ENCODE measurements around the gene ARHGAP32. TPM values are rescaled to one million over a fixed set of nuclear protein-coding genes. Genes with fewer than 3 reads are reported as not detected.

The ARHGAP32 gene
- 0.84 and 3.9 TPM in 2 replicates for total RNA-seq (2014; rRNA removed; shearing (Covaris generic); ENCODE audit: low replicate concordance)

- in situ Hi-C loops (cut with HindIII; ENCODE audit: low pct_unique_long_range_greater_than_20kb, low sequenced_read_pairs) = no loop called here
- DNase-seq (ENCODE audit: low read depth) = no peak
These were observed at the start of gene ARHGAP32 for GRCh38 chr11:129192150-129192549. ARHGAP32 (minus strand) TSS chr11:129192325; CDS start chr11:129192198, 127 bp downstream.

GRCh38 chr11:129239207-129239606 lies 47.1 kb upstream of the ARHGAP32 start:
- in situ Hi-C loops (cut with HindIII; ENCODE audit: low pct_unique_long_range_greater_than_20kb, low sequenced_read_pairs) = no loop called here
- no peak for DNase-seq (ENCODE audit: low read depth)

GRCh38 chr11:129237880-129238638 lies 45.9 kb upstream of the ARHGAP32 start:
- in situ Hi-C loops (cut with HindIII; ENCODE audit: low pct_unique_long_range_greater_than_20kb, low sequenced_read_pairs) = no loop called here
- no peak for DNase-seq (ENCODE audit: low read depth)

- DNase-seq (ENCODE audit: low read depth) = no peak
- in situ Hi-C loops (cut with HindIII; ENCODE audit: low pct_unique_long_range_greater_than_20kb, low sequenced_read_pairs) = no loop called here
These were observed 45.3 kb upstream of the ARHGAP32 start for GRCh38 chr11:129237456-129237855.

- DNase-seq (ENCODE audit: low read depth) = no peak
- in situ Hi-C loops (cut with HindIII; ENCODE audit: low pct_unique_long_range_greater_than_20kb, low sequenced_read_pairs) = no loop called here
These were observed 44.7 kb upstream of the ARHGAP32 start for GRCh38 chr11:129236850-129237249.

- in situ Hi-C loops (cut with HindIII; ENCODE audit: low pct_unique_long_range_greater_than_20kb, low sequenced_read_pairs) = no loop called here
- DNase-seq (ENCODE audit: low read depth) = no peak
These were observed 42.9 kb upstream of the ARHGAP32 start for GRCh38 chr11:129234978-129235377.

- no peak for DNase-seq (ENCODE audit: low read depth)
- in situ Hi-C loops (cut with HindIII; ENCODE audit: low pct_unique_long_range_greater_than_20kb, low sequenced_read_pairs) = no loop called here
These were observed 37.9 kb upstream of the ARHGAP32 start for GRCh38 chr11:129230006-129230405.

GRCh38 chr11:129226207-129226798 lies 34.2 kb upstream of the ARHGAP32 start:
- in situ Hi-C loops (cut with HindIII; ENCODE audit: low pct_unique_long_range_greater_than_20kb, low sequenced_read_pairs) = no loop called here
- DNase-seq (ENCODE audit: low read depth) = no peak

GRCh38 chr11:129225190-129225589 lies 33.1 kb upstream of the ARHGAP32 start:
- DNase-seq (ENCODE audit: low read depth) = no peak
- in situ Hi-C loops (cut with HindIII; ENCODE audit: low pct_unique_long_range_greater_than_20kb, low sequenced_read_pairs) = no loop called here

GRCh38 chr11:129224538-129224937 lies 32.4 kb upstream of the ARHGAP32 start:
- in situ Hi-C loops (cut with HindIII; ENCODE audit: low pct_unique_long_range_greater_than_20kb, low sequenced_read_pairs) = no loop called here
- DNase-seq (ENCODE audit: low read depth) = no peak

GRCh38 chr11:129223701-129224149 lies 31.6 kb upstream of the ARHGAP32 start:
- no peak for DNase-seq (ENCODE audit: low read depth)
- in situ Hi-C loops (cut with HindIII; ENCODE audit: low pct_unique_long_range_greater_than_20kb, low sequenced_read_pairs) = no loop called here

GRCh38 chr11:129223260-129223659 lies 31.1 kb upstream of the ARHGAP32 start:
- no peak for DNase-seq (ENCODE audit: low read depth)
- in situ Hi-C loops (cut with HindIII; ENCODE audit: low pct_unique_long_range_greater_than_20kb, low sequenced_read_pairs) = no loop called here

- in situ Hi-C loops (cut with HindIII; ENCODE audit: low pct_unique_long_range_greater_than_20kb, low sequenced_read_pairs) = no loop called here
- DNase-seq (ENCODE audit: low read depth) = no peak
These were observed 30.0 kb upstream of the ARHGAP32 start for GRCh38 chr11:129222158-129222557.

GRCh38 chr11:129215506-129216245 lies 23.6 kb upstream of the ARHGAP32 start:
- in situ Hi-C loops (cut with HindIII; ENCODE audit: low pct_unique_long_range_greater_than_20kb, low sequenced_read_pairs) = no loop called here

GRCh38 chr11:129214710-129215295 lies 22.7 kb upstream of the ARHGAP32 start:
- in situ Hi-C loops (cut with HindIII; ENCODE audit: low pct_unique_long_range_greater_than_20kb, low sequenced_read_pairs) = no loop called here
- no peak for DNase-seq (ENCODE audit: low read depth)

More at GRCh38 chr11:129215506-129216245, 23.6 kb upstream of the ARHGAP32 start:
- DNase-seq (ENCODE audit: low read depth) = no peak

- in situ Hi-C loops (cut with HindIII; ENCODE audit: low pct_unique_long_range_greater_than_20kb, low sequenced_read_pairs) = no loop called here
- DNase-seq (ENCODE audit: low read depth) = no peak
These were observed 21.1 kb upstream of the ARHGAP32 start for GRCh38 chr11:129213261-129213660.

GRCh38 chr11:129211397-129211796 lies 19.3 kb upstream of the ARHGAP32 start:
- no peak for DNase-seq (ENCODE audit: low read depth)
- in situ Hi-C loops (cut with HindIII; ENCODE audit: low pct_unique_long_range_greater_than_20kb, low sequenced_read_pairs) = no loop called here

GRCh38 chr11:129210831-129211181 lies 18.7 kb upstream of the ARHGAP32 start:
- DNase-seq (ENCODE audit: low read depth) = no peak
- in situ Hi-C loops (cut with HindIII; ENCODE audit: low pct_unique_long_range_greater_than_20kb, low sequenced_read_pairs) = no loop called here

All from Caki2 (cell line).